Small intestine (tissue), 7 donors: Measurements from ENCODE around the gene PRG3. TPM values are rescaled to one million over a fixed set of nuclear protein-coding genes. Genes with fewer than 3 reads are reported as not detected.

Experiments used
- DNase-seq, 2 donors: peaks; one replicate each; pipeline versions ENCODE4 v3.0.0 to v3.0.0-alpha.2; 2013
- FAIRE-seq: peaks from 2 replicates; lab custom pipeline; 2012; peaks lifted over from hg19 to GRCh38; lab: Jason Lieb, UNC
- H3K27ac ChIP-seq, 3 donors: one replicate each; pipeline ENCODE4 v1.5.1; 2013; ENCODE audit warnings: low read length in 2 of 3, mild to moderate bottlenecking in 2 of 3, control low read depth in 1 of 3, inconsistent platforms in 1 of 3, low read depth in 1 of 3, moderate library complexity in 1 of 3
- H3K27me3 ChIP-seq, 3 donors: one replicate each; pipeline ENCODE4 v1.6.1; 2013; ENCODE audit warnings: low read length in 3 of 3, inconsistent platforms in 1 of 3; ENCODE audit not compliant: control insufficient read depth in 3 of 3, insufficient read depth in 3 of 3
- H3K36me3 ChIP-seq, 3 donors: one replicate each; pipeline ENCODE4 v1.6.1; 2013; ENCODE audit warnings: low read length in 3 of 3, inconsistent platforms in 1 of 3, low read depth in 1 of 3, mild to moderate bottlenecking in 1 of 3, moderate library complexity in 1 of 3; ENCODE audit not compliant: control insufficient read depth in 3 of 3, insufficient read depth in 2 of 3
- H3K4me1 ChIP-seq, 3 donors: one replicate each; pipeline ENCODE4 v1.6.1; 2013; ENCODE audit warnings: low read length in 2 of 3, inconsistent platforms in 1 of 3, low read depth in 1 of 3, mild to moderate bottlenecking in 1 of 3, moderate library complexity in 1 of 3; ENCODE audit not compliant: control insufficient read depth in 3 of 3, insufficient read depth in 2 of 3
- H3K4me3 ChIP-seq, 3 donors: one replicate each; pipeline ENCODE4 v1.5.1; 2013; ENCODE audit warnings: low read length in 3 of 3, control low read depth in 1 of 3, inconsistent platforms in 1 of 3, low read depth in 1 of 3, mild to moderate bottlenecking in 1 of 3, moderate library complexity in 1 of 3
- H3K9me3 ChIP-seq, 2 donors: one replicate each; pipeline ENCODE4 v1.6.1; 2013; ENCODE audit warnings: low read depth in 1 of 2, low read length in 1 of 2; ENCODE audit not compliant: control insufficient read depth in 2 of 2, insufficient read depth in 1 of 2
- WGBS, 3 donors: extraction: QIAGEN DNeasy Blood & Tissue Kit; methylation state at CpG; one replicate each; pipeline ENCODE4 v1.1.7; 2013; 5-methylcytosine and 5-hydroxymethylcytosine counted together
- polyA plus RNA-seq, 4 donors: library from polyadenylated mRNA; stranded (reverse) in 3 of 4; unstranded in 1 of 4; fragments of 200-250 nt in 3 of 4; fragments of 120-200 nt in 1 of 4; gene quantifications; one replicate each; pipeline versions ENCODE4 v1.2.1 to v1.2.3, GENCODE V29; 2013
- donor health status: healthy with polysubstance abuse.
- donor health status: control.
- donor health status: control.
- donor health status: Bipolar disorder and iron deficiency.
- donor health status: healthy.

The PRG3 gene
- polyA plus RNA-seq, 4 donors = 0.22 TPM; not detected in 3

DNA sequence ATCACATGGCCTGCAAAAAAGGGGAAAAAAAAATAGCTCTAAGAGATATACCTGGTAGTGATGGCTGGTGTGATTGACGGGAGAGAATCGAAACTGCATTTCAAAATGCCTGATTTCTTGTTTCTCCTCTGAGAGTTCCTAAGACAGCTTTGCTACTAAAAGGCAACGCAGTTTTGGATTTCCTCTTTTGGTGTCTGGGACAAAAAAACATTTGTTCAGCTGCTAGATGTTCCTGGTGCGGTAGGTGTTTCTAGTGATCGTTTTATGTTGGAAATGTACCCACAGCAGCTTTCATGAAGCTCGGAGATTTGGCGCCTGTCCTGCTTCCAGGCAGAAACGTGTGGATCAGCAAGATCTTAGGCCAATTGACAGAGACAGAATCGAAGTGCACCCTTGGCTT, 24.7 kb downstream of the PRG3 start:
- H3K36me3 ChIP-seq = no peaks in the 10 kb centered on the region
- DNase-seq (no peak), FAIRE-seq (no peak)
- no peak overlapping the region for H3K4me3 ChIP-seq
- no peaks in the 10 kb centered on the region for H3K27me3 ChIP-seq
- H3K4me1 ChIP-seq = no peaks in the 10 kb centered on the region
- H3K27ac ChIP-seq = no peak overlapping the region
- 58 to 71% (median 64%) methylated on average over 9 of the region's 9 CpGs for WGBS, 3 donors
- H3K9me3 ChIP-seq = no peaks in the 10 kb centered on the region

DNA sequence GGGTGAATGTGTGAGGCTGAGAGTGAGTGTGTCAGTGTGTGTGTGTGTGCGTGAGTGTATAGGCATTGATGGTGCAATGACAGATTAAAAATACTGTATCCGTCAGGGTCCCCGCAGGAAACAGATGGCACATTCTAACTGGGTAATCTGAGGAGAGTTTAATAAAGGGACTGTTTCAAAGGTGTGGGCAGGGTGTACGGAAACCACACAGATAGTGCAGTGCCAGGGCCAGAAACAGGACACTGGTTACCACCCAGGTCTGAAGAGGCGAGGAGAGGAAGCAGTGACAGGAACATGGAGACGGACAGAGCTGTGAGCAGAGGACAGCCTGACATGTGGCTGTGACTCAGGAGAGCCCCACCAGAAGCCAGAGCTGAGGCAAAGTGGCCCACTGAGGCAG, 26.3 kb downstream of the PRG3 start:
- Histone ChIP-seq H3K4me3 (no peak overlapping the region), H3K36me3 (no peaks in the 10 kb centered on the region), H3K27ac (no peak overlapping the region), H3K9me3 (peaks cover 0 to 6% of the 10 kb centered on the region in 2 donors), H3K4me1 (no peaks in the 10 kb centered on the region), H3K27me3 (no peaks in the 10 kb centered on the region)
- no peak for DNase-seq
- FAIRE-seq = no peak
- WGBS, 3 donors = 76 to 91% (median 81%) methylated on average over 6 of the region's 6 CpGs

DNA sequence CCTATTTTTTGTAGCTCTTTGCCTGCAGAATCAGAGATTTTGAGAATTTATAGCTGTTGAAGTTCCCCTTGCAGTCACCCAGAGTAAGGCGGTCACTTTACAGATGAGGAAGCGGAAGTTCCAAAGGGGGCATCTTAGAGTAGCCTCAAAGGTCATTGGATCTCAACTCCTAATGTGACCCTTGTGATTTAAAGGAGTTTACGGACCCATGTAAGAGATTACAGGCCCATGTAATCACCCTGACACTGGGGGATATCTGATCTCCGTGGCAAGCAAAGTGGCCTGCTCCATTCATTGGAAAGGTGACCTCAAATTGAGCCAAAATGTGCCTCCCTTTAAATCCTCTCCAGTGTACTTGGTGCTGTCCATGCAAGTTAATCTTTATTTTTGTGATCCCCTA, 27.1 kb downstream of the PRG3 start:
- 75 to 79% (median 76%) methylated on average over 4 of the region's 4 CpGs for WGBS, 3 donors

DNA sequence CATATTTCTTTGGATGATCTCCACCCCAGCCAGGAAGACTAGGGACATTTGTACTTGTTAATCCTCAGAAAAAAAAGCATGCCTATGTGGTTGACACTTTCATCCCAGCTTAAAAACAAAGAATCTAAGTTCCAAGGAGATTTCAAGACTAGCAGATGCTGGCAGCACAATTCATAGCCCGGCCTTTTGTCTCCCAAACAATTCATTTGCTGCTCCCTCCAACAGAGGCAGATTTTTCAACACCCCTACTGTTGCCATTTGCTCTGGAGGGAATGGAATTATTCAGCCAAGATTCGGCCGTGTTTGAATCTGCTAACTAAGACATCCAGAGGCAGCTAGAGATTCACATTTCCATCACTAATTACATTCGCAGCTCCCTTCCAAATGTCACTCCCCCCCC, 27.5 kb downstream of the PRG3 start:
- no peak overlapping the region for H3K4me3 ChIP-seq
- WGBS, 3 donors = 55 to 72% (median 71%) methylated on average over 4 of the region's 4 CpGs
- no peak for DNase-seq
- peaks cover 0 to 6% of the 10 kb centered on the region in 2 donors for H3K9me3 ChIP-seq
- H3K4me1 ChIP-seq = no peaks in the 10 kb centered on the region
- no peaks in the 10 kb centered on the region for H3K27me3 ChIP-seq
- FAIRE-seq = no peak
- no peaks in the 10 kb centered on the region for H3K36me3 ChIP-seq
- no peak overlapping the region for H3K27ac ChIP-seq

More for the DNA sequence above, 27.1 kb downstream of the PRG3 start:
- no peaks in the 10 kb centered on the region for H3K4me1 ChIP-seq
- no peak overlapping the region for H3K27ac ChIP-seq
- FAIRE-seq (no peak), DNase-seq (no peak)
- no peak overlapping the region for H3K4me3 ChIP-seq
- H3K36me3 ChIP-seq = no peaks in the 10 kb centered on the region
- peaks cover 0 to 6% of the 10 kb centered on the region in 2 donors for H3K9me3 ChIP-seq
- H3K27me3 ChIP-seq = no peaks in the 10 kb centered on the region

DNA sequence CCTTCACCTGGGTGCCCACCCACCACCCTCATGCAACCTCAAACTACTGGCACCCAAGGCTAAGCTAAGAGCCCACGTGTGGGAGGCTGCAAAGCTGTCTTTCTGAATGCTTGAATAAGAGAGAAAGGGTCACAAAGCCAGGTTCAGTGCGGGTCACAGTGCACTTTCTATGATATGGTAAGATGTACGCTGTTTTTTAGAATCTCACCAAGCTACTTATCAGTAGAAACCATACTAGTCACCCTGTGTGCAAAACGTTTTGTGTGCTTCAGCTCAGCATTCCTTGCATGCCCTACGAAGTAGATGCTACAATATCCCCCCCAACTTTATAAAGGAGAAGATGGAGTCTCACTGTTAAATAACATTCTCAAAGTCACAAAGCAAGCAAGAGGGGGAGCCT, 27.9 kb downstream of the PRG3 start:
- H3K27me3 ChIP-seq = no peaks in the 10 kb centered on the region
- H3K36me3 ChIP-seq = no peaks in the 10 kb centered on the region
- DNase-seq = no peak
- H3K27ac ChIP-seq = no peak overlapping the region
- H3K4me3 ChIP-seq = no peak overlapping the region
- H3K9me3 ChIP-seq = peaks cover 0 to 6% of the 10 kb centered on the region in 2 donors
- no peak for FAIRE-seq
- no peaks in the 10 kb centered on the region for H3K4me1 ChIP-seq
- WGBS, 3 donors = 54 to 65% (median 62%) methylated on average over 5 of the region's 5 CpGs

DNA sequence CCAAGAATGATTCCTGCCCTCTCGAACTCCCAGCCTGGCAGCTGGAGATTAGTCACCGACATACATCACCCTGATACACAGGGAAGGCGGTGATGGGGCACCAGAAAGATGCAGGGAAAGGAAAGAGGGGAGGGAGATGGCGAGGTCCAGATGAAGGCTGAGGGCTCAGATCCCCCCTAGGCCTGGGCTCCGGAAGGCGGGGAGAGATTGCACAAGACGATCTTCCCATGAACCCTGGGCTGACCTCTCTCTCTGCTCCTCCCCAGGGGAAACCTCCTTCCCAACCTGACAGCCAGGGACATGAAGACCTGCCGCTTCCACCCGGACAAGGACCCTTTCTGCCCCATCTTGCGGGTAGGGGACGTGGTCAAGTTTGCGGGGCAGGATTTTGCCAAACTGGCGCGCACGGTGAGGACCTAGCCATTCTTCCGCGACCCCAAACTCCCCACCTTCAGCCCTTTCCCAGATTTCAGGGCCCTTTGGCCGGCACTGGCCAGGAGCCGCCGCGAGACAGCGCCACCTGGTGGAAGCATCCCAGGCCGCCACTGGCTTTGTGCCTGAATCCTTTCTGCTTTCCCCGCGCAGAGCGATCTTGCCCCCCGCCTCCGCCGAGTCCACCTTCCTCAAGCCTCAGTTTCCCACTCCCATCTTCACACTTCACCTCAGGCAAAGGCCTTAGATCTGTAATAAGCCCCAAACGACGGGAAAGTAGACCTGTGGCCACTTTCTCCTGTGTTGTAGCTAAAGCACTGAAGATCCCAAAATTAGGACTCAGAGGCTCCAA, 31.3 kb downstream of the PRG3 start:
- FAIRE-seq (no peak), DNase-seq (peak; percentile 33 to 71)
- no peaks in the 10 kb centered on the region for H3K4me1 ChIP-seq
- H3K4me3 ChIP-seq = no peak overlapping the region
- peaks cover 0 to 6% of the 10 kb centered on the region in 2 donors for H3K9me3 ChIP-seq
- no peaks in the 10 kb centered on the region for H3K27me3 ChIP-seq
- WGBS, 3 donors = 18 to 26% (median 26%) methylated on average over 30 to 31 of the region's 31 CpGs
- H3K36me3 ChIP-seq = no peaks in the 10 kb centered on the region
- H3K27ac ChIP-seq = no peak overlapping the region

DNA sequence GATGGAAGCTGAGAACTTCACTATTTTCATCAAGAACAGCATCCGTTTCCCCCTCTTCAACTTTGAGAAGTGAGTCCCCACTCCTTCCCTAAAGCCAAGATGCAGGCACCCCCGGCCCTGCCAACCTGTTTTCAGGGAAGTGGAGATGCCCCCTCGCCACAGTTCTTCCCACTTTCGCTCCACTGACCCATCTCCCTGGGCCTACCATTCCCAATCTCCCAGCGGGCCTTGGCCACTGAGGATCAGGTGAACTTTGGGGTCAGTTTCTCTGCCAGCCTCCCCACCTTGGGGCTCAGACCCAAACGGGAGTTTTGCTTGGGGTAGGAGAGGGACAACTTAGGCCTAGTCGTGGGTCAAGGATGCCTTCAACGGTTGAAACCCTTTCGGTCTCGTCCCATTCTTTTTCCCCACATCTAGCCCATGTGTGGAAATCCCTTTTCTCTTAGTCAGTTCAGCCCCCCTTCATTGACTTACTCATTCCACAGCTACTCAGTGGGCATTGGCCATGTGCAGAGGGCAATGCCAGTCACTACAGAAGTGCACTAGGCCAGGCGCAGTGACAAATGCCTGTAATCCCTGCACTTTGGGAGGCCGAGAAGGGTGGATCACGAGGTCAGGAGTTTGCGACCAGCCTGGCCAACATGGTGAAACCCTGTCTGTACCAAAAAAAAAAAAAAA, 32.2 kb downstream of the PRG3 start:
- FAIRE-seq (no peak), DNase-seq (no peak)
- 86 to 90% (median 86%) methylated on average over 14 of the region's 14 CpGs for WGBS, 3 donors

DNA sequence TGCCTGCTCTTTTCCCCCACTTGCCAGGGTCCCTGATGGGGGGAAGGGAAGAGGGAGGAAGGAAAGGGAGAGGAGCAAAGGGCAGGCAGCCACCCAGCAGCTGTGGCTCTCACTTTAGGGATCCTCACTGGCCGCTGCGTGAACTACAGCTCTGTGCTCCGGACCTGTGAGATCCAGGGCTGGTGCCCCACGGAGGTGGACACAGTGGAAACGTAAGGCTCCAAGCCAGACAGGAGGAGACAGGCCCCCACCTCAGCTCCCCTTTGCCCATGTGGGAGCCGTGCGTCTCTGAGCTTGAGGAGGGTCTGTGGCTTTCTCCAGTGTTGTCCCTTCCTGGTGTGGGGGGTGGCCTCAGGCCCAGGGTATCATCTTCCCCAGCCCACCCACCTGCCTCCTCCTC, 32.9 kb downstream of the PRG3 start:
- 63 to 73% (median 69%) methylated on average over 7 of the region's 7 CpGs for WGBS, 3 donors
- H3K27ac ChIP-seq = no peak overlapping the region
- DNase-seq (no peak), FAIRE-seq (no peak)
- peaks cover 0 to 6% of the 10 kb centered on the region in 2 donors for H3K9me3 ChIP-seq
- H3K4me3 ChIP-seq = no peak overlapping the region
- H3K4me1 ChIP-seq = no peaks in the 10 kb centered on the region
- H3K36me3 ChIP-seq = no peaks in the 10 kb centered on the region
- H3K27me3 ChIP-seq = no peaks in the 10 kb centered on the region

More for the DNA sequence above, 32.2 kb downstream of the PRG3 start:
- H3K4me3 ChIP-seq = no peak overlapping the region
- H3K27me3 ChIP-seq = no peaks in the 10 kb centered on the region
- peaks cover 0 to 6% of the 10 kb centered on the region in 2 donors for H3K9me3 ChIP-seq
- no peak overlapping the region for H3K27ac ChIP-seq
- no peaks in the 10 kb centered on the region for H3K4me1 ChIP-seq
- no peaks in the 10 kb centered on the region for H3K36me3 ChIP-seq
